Measurements from ENCODE around the gene PPP5C.
"Not testable (repeated sequence)": the region's sequence is repeated elsewhere in the genome, so short reads cannot be mapped to it uniquely, and the experiment has no call there.

The PPP5C gene

DNA sequence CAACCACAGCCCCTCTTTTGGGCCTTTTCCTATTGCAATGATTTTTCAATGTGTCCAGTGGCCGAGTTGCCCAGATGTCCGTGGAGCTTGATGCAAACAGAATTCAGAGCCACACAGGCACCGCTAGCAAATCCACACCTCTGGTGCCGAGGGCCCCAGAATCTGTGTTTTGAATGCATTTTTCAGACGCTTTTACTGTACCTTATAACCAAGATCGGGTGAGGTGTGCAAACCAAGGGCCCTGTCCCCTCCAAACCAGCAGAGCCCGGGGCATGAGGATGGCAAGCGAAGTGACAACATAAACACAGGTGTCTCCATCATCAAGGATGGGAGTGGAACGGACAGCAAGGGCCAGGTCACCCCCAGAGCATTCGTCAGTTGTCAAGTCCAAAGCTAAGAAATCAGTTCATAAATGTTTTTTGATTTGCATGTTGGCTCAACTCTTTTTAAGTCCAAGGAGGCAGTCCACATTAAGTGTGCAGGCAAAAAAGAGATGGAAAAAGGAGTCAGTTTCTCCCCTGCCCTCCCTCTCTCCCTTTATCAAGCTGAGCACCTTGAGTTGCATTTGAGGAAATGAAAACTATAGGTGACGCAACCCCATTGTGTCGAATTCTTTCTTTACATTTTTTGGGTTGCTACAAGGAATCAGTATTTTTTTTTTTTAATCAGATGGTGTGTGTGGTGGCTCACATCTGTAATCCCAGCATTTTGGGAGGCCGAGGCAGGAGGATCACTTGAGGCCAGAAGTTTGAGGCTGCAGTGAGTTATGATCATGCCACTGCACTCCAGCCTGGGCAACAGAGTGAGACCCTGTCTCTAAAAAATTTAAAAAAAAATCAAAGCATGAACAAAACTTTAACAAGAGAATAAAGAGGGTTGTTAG, 63.6 kb downstream of the PPP5C start:
- Histone ChIP-seq H3K4me1 (ENCODE audit: control insufficient read depth, insufficient read depth, low read length) (no peaks in the 10 kb centered on the region), H3K27me3 (ENCODE audit: control insufficient read depth, insufficient read depth, low read length) (peaks cover 60% of the 10 kb centered on the region), H3K9me3 (ENCODE audit: control insufficient read depth, low read length) (no peaks in the 10 kb centered on the region), H3K9ac (ENCODE audit: low read length) (no peak overlapping the region), H3K4me3 (ENCODE audit: low read length) (no peak overlapping the region), H3K36me3 (ENCODE audit: control insufficient read depth, insufficient read depth, low read length) (no peaks in the 10 kb centered on the region)

DNA sequence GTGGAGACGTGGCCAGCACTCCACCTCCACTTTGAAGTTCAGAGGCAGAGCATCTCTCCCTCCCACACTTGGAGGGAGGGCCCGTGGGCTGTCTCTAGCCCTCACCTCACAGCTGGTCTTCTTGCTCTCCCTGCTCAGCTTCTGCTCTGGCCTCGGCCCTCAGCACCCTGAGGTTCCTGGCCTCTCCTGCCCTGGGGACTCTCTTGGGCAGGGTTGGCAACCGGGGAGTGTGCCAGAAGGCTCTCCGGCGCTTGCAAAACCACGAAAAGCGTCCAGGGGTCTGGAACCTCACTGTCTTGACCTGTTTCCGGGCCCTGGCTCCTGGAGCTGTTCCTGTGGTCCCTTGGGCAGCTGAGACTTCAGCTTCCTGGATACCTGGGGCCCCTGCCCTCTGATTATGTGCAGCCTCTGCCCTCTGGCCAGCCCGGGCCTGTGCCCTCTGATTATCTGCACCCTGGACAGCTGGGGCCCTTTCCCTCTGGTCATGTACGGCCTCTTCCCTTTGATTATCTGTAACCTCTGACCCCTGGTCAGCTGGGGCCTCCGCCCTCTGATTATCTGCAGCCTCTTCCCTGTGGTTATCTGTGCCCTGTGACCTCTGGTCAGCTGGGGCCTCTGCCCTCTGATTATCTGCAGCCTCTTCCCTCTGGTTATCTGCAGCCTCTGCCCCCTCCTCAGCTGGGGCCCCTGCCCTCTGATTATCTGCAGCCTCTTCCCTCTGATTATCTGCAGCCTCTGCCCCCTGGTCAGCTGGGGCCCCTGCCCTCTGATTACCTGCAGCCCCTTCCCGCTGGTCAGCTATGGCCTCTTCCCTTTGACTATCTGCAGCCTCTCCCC, 64.4 kb downstream of the PPP5C start:
- no peaks in the 10 kb centered on the region for H3K36me3 ChIP-seq (ENCODE audit: control insufficient read depth, insufficient read depth, low read length)
- H3K4me3 ChIP-seq (ENCODE audit: low read length) = no peak overlapping the region
- no peak overlapping the region for H3K9ac ChIP-seq (ENCODE audit: low read length)
- no peaks in the 10 kb centered on the region for H3K4me1 ChIP-seq (ENCODE audit: control insufficient read depth, insufficient read depth, low read length)
- H3K9me3 ChIP-seq (ENCODE audit: control insufficient read depth, low read length) = no peaks in the 10 kb centered on the region
- H3K27me3 ChIP-seq (ENCODE audit: control insufficient read depth, insufficient read depth, low read length) = peaks cover 55% of the 10 kb centered on the region

DNA sequence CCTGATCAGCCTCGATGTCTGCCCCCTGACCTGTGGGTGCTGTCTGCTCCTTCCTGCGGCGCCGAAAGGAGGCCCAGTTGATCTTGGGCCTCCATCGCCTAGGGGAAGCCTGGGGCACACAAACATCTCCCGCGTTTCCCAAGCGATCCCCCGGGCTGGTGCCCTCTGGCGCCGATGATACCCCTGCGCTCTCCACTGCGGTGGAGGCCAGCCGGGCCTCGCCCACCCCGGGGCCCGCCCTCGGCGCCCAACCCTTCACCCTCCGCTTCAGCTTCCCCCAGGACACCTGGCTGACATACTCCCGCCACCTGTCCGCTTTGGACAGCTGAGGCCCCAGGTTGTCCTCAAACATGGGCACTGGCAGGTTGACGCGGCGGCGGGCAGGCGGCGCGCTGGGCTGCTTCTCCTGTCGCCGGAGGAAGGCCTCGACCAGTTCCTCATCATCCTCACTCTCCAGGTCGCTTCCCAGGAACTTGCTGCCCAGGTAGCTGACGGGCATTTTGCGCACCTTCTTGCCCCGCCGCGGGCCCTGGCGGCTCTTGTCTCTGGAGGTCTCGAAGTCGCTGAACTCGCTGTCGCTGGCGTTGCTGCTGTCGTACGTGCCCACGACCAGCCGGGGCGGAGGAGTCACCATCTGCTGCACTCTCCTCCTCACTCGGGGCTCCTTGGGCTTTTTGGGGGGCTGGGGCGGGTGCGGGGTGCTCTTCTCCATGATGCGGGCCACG, 65.2 kb downstream of the PPP5C start:
- no peak overlapping the region for H3K9ac ChIP-seq (ENCODE audit: low read length)
- no peaks in the 10 kb centered on the region for H3K4me1 ChIP-seq (ENCODE audit: control insufficient read depth, insufficient read depth, low read length)

GRCh38 chr19:46412650-46413261, 65.9 kb downstream of the PPP5C start:
- Histone ChIP-seq H3K4me3 (ENCODE audit: low read length) (peak overlapping the region; percentile 4), H3K27me3 (ENCODE audit: control insufficient read depth, insufficient read depth, low read length) (peaks cover 55% of the 10 kb centered on the region), H3K9ac (ENCODE audit: low read length) (peak overlapping the region; percentile 53), H3K36me3 (ENCODE audit: control insufficient read depth, insufficient read depth, low read length) (no peaks in the 10 kb centered on the region), H3K4me1 (ENCODE audit: control insufficient read depth, insufficient read depth, low read length) (no peaks in the 10 kb centered on the region), H3K9me3 (ENCODE audit: control insufficient read depth, low read length) (no peaks in the 10 kb centered on the region)

More for the DNA sequence above, 65.2 kb downstream of the PPP5C start:
- peaks cover 59% of the 10 kb centered on the region for H3K27me3 ChIP-seq (ENCODE audit: control insufficient read depth, insufficient read depth, low read length)
- no peaks in the 10 kb centered on the region for H3K36me3 ChIP-seq (ENCODE audit: control insufficient read depth, insufficient read depth, low read length)
- H3K9me3 ChIP-seq (ENCODE audit: control insufficient read depth, low read length) = no peaks in the 10 kb centered on the region
- H3K4me3 ChIP-seq (ENCODE audit: low read length) = no peak overlapping the region

- Histone ChIP-seq H3K4me1 (ENCODE audit: control insufficient read depth, insufficient read depth, low read length) (no peaks in the 10 kb centered on the region), H3K36me3 (ENCODE audit: control insufficient read depth, insufficient read depth, low read length) (no peaks in the 10 kb centered on the region), H3K9me3 (ENCODE audit: control insufficient read depth, low read length) (no peaks in the 10 kb centered on the region), H3K9ac (ENCODE audit: low read length) (peak within 1 kb of the TSS; percentile 53), H3K27me3 (ENCODE audit: control insufficient read depth, insufficient read depth, low read length) (peaks cover 53% of the 10 kb centered on the region), H3K4me3 (ENCODE audit: low read length) (peak within 1 kb of the TSS; percentile 4)
Observed at GRCh38 chr19:46413262-46414031, 66.6 kb downstream of the PPP5C start, which contains the start of gene CCDC8. TSS of gene CCDC8 (minus strand) at chr19:46413564. CDS start at chr19:46412810, 754 bp downstream.

DNA sequence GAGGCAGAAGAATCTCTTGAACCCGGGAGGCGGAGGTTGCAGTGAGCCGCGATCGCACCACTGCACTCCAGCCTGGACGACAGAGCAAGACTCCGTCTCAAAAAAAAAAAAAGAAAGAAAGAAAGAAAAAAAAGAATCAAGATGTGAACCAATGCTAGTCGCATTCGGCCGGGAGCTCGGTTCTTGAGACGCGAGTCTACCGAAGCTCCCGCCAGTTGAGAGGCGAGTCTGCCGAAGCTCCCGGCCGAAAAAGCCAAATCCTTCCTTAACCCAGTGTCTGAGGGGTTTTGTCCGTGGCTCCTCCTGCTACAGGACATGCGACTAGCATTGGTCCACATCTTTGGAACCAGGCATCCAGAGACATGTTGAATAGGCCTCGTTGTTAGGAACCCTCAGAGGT, 68.0 kb downstream of the PPP5C start:
- not testable (repeated sequence) for H3K36me3 ChIP-seq (ENCODE audit: control insufficient read depth, insufficient read depth, low read length); H3K9me3 ChIP-seq (ENCODE audit: control insufficient read depth, low read length); H3K4me3 ChIP-seq (ENCODE audit: low read length); H3K4me1 ChIP-seq (ENCODE audit: control insufficient read depth, insufficient read depth, low read length); H3K9ac ChIP-seq (ENCODE audit: low read length)
- H3K27me3 ChIP-seq (ENCODE audit: control insufficient read depth, insufficient read depth, low read length) = peaks cover 49% of the 10 kb centered on the region

- not testable (repeated sequence) for H3K36me3 ChIP-seq (ENCODE audit: control insufficient read depth, insufficient read depth, low read length); H3K4me1 ChIP-seq (ENCODE audit: control insufficient read depth, insufficient read depth, low read length); H3K4me3 ChIP-seq (ENCODE audit: low read length); H3K9me3 ChIP-seq (ENCODE audit: control insufficient read depth, low read length)
- H3K27me3 ChIP-seq (ENCODE audit: control insufficient read depth, insufficient read depth, low read length) = peaks cover 47% of the 10 kb centered on the region
- H3K9ac ChIP-seq (ENCODE audit: low read length) = peak overlapping the region; percentile 15
Observed at GRCh38 chr19:46415804-46416709, 69.2 kb downstream of the PPP5C start.

DNA sequence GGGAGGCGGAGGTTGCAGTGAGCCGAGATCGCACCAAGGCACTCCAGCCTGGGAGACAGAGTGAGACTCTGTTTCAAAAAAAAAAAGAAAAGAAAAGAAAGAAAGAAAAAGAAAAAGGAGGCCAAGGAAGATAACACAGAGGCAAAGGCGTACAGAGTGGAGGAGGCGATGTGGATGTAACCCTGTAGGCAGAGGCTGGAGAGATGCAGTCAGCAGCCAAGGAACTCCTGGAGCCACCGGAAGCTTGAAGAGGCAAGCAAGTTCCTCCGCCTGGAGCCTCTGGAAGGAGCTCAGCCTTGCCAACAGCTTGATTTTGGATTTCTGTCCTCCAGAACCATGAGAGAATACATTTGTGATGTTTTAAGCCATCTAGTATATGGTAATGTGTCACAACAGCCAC, 73.2 kb downstream of the PPP5C start:
- Histone ChIP-seq H3K4me3 (ENCODE audit: low read length) (no peak overlapping the region), H3K27me3 (ENCODE audit: control insufficient read depth, insufficient read depth, low read length) (peaks cover 17% of the 10 kb centered on the region), H3K9ac (ENCODE audit: low read length) (no peak overlapping the region), H3K9me3 (ENCODE audit: control insufficient read depth, low read length) (no peaks in the 10 kb centered on the region), H3K4me1 (ENCODE audit: control insufficient read depth, insufficient read depth, low read length) (no peaks in the 10 kb centered on the region), H3K36me3 (ENCODE audit: control insufficient read depth, insufficient read depth, low read length) (no peaks in the 10 kb centered on the region)

DNA sequence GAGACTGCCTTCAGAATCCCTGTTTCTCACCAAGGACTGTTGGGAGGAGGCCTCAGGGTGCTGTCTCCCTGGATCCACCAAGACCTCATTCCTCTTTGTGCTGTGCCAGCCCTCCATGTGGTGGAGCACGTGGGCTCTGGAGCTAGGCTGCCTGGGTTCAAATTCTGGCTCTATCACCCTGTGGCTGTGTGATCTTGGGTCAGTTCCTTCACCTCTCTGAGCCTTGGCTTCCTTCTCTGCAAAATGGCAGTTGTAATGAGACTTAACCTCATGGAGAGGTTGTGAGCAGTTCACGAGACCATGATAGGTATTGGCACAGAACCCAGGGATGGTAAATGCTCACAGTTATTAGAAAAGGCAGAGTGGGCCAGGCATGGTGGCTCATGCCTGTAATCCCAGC, 75.5 kb downstream of the PPP5C start:
- Histone ChIP-seq H3K9me3 (ENCODE audit: control insufficient read depth, low read length) (no peaks in the 10 kb centered on the region), H3K36me3 (ENCODE audit: control insufficient read depth, insufficient read depth, low read length) (no peaks in the 10 kb centered on the region), H3K4me3 (ENCODE audit: low read length) (no peak overlapping the region), H3K4me1 (ENCODE audit: control insufficient read depth, insufficient read depth, low read length) (peaks cover 5% of the 10 kb centered on the region), H3K9ac (ENCODE audit: low read length) (no peak overlapping the region), H3K27me3 (ENCODE audit: control insufficient read depth, insufficient read depth, low read length) (peaks cover 13% of the 10 kb centered on the region)

- Histone ChIP-seq H3K36me3 (ENCODE audit: control insufficient read depth, insufficient read depth, low read length) (no peaks in the 10 kb centered on the region), H3K4me3 (ENCODE audit: low read length) (no peak overlapping the region), H3K9ac (ENCODE audit: low read length) (no peak overlapping the region), H3K4me1 (ENCODE audit: control insufficient read depth, insufficient read depth, low read length) (peaks cover 5% of the 10 kb centered on the region), H3K9me3 (ENCODE audit: control insufficient read depth, low read length) (no peaks in the 10 kb centered on the region), H3K27me3 (ENCODE audit: control insufficient read depth, insufficient read depth, low read length) (peaks cover 22% of the 10 kb centered on the region)
Observed at GRCh38 chr19:46423188-46423587, 76.3 kb downstream of the PPP5C start.
